C4-2B (cell line): ENCODE data around the gene PGRMC2.

Experiments
- ZFX ChIP-seq: fragments of 450-650 bp; IDR thresholded peaks from 2 replicates; pipeline ENCODE4 v1.6.1; 2017
- TF ChIP-seq, protein P1 (sequence below): fragments of 450-650 bp; conservative IDR thresholded peaks from 2 replicates; pipeline ENCODE4 v1.5.1; 2017; ENCODE audit warnings: mild to moderate bottlenecking

DNA sequence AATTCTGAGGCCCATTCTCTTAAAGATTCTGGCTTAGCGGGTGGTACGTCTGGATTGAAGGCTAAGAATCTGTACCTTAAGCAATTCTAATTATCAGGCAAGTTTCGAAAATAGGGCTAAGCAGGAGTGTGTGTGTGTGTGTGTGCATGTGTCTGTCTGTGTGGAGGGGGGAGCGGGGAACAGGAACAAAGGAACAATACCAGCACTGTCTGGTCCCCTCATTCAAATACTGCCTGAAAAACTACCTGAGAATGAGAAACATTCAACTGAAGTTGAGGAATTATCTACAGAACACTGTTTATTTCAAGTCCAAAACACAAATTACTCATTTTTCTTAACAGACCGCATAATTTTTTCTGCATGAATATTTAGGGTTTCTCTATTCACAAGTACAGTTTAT, 18.6 kb downstream of the PGRMC2 start:
- TF ChIP-seq, protein P1, sequence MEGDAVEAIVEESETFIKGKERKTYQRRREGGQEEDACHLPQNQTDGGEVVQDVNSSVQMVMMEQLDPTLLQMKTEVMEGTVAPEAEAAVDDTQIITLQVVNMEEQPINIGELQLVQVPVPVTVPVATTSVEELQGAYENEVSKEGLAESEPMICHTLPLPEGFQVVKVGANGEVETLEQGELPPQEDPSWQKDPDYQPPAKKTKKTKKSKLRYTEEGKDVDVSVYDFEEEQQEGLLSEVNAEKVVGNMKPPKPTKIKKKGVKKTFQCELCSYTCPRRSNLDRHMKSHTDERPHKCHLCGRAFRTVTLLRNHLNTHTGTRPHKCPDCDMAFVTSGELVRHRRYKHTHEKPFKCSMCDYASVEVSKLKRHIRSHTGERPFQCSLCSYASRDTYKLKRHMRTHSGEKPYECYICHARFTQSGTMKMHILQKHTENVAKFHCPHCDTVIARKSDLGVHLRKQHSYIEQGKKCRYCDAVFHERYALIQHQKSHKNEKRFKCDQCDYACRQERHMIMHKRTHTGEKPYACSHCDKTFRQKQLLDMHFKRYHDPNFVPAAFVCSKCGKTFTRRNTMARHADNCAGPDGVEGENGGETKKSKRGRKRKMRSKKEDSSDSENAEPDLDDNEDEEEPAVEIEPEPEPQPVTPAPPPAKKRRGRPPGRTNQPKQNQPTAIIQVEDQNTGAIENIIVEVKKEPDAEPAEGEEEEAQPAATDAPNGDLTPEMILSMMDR, result no peak
- TF ChIP-seq ZFX, result no peak
